Activated naive CD8-positive, alpha-beta T cell treated with anti-CD3 and anti-CD28 coated beads for 36 hours (primary cell): Measurements from ENCODE around the gene SYCE3. TPM values are rescaled to one million over a fixed set of nuclear protein-coding genes. Genes with fewer than 3 reads are reported as not detected.

Experiments used
- DNase-seq: peaks from one replicate; pipeline ENCODE4 v3.0.0; 2021
- H3K27ac Mint-ChIP-seq: one replicate; pipeline ENCODE4 v1.8.0; 2022; ENCODE audit warnings: mild to moderate bottlenecking, moderate library complexity, mixed read lengths
- H3K27me3 Mint-ChIP-seq: one replicate; pipeline ENCODE4 v1.8.0; 2022; ENCODE audit warnings: mild to moderate bottlenecking, mixed read lengths
- H3K36me3 Mint-ChIP-seq: one replicate; pipeline ENCODE4 v1.8.0; 2021; ENCODE audit warnings: mild to moderate bottlenecking, mixed read lengths
- H3K4me1 Mint-ChIP-seq: one replicate; pipeline ENCODE4 v1.8.0; 2021; ENCODE audit warnings: mixed read lengths
- H3K4me3 Mint-ChIP-seq: one replicate; pipeline ENCODE4 v1.8.0; 2022; ENCODE audit warnings: mild to moderate bottlenecking, moderate library complexity, mixed read lengths
- H3K9me3 Mint-ChIP-seq: one replicate; pipeline ENCODE4 v1.8.0; 2022; ENCODE audit warnings: mixed read lengths
- total RNA-seq, 2 experiments: library from RNA; stranded (reverse); gene quantifications; one replicate each; pipeline ENCODE4 v1.2.3, GENCODE V29; 2021

SYCE3 gene
- total RNA-seq, 2 experiments from 2014 or later, result 1.3 to 1.9 TPM

DNA sequence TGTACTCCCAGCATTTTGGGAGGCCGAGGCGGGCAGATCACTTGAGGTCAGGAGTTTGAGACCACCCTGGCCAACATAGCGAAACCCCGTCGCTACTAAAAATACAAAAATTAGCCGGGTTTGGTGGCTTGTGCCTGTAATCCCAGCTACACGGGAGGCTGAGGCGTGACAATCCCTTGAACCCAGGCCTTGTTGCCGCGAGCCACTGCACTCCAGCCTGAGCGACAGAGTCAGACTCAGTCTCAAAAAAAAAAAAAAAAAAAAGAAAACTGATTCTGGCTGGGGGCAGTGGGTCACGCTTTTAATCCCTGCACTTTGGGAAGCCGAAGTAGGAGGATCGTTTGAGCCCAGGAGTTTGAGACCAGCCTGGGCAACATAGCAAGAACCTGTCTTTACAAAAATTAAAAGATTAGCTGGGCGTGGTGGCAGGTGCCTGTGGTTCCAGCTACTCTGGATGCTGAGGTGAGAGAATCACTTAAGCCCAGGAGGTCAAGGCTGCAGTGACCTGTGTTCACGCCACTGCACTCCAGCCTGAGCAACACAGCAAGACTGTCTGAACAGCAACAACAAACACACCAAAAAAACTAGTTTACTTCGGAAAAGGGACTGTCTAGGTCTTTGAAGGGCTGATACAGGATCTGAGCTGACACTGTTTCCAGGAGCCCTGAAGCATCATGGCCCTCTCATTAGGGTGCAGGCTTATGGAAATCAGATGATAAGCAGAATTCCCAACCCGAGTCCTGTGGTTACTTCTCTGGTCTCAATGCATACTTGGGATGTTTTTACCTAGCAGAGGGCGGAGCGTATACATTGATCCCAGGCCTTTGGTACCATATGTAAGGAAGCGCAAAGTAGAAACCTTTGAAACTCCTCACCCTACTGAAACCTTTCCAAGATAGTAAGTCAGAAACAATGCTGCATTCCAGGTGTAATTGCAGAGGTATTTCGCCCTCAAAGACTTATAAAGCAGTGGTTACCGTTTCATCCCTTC, 21.7 kb upstream of the SYCE3 start:
- Mint-ChIP-seq H3K4me3 (peak overlapping the region; percentile 91), H3K9me3 (no peaks in the 10 kb centered on the region), H3K36me3 (peaks cover 11% of the 10 kb centered on the region), H3K27ac (peak overlapping the region; percentile 84), H3K27me3 (no peaks in the 10 kb centered on the region), H3K4me1 (peaks cover 19% of the 10 kb centered on the region)
- no peak for DNase-seq

DNA sequence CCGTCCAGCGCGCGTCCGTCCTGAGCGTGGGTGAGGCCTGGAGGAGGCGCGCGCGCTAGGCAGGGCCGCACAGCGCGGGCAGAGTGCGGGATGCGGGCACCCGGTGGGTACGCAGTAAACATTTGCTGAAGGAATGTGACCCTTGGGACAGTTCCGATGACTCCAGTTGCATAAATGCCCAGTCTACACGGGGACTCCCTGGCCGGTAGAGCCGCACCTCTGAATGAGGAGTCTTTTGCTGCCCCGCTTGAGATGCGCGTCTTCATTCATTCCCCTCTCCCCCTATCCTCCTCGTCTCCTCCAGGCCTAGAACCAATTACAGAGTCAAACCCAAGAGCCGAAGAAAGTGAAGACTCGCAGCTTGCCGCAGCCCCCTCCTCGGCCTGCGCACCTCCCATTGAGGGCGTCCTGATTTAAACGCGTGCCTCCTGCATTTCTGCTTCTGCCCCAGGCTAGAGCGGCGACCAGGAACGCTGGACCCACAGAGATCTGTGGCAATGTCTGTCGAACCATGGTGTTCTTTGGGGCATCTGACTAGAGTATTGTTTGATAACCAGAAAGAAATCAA, 20.7 kb upstream of the SYCE3 start:
- peaks cover 23% of the 10 kb centered on the region for H3K4me1 Mint-ChIP-seq
- peak overlapping the region; percentile 84 for H3K27ac Mint-ChIP-seq
- H3K36me3 Mint-ChIP-seq, result peaks cover 12% of the 10 kb centered on the region
- DNase-seq, result no peak
- no peaks in the 10 kb centered on the region for H3K27me3 Mint-ChIP-seq
- no peaks in the 10 kb centered on the region for H3K9me3 Mint-ChIP-seq
- H3K4me3 Mint-ChIP-seq, result peak overlapping the region; percentile 91

DNA sequence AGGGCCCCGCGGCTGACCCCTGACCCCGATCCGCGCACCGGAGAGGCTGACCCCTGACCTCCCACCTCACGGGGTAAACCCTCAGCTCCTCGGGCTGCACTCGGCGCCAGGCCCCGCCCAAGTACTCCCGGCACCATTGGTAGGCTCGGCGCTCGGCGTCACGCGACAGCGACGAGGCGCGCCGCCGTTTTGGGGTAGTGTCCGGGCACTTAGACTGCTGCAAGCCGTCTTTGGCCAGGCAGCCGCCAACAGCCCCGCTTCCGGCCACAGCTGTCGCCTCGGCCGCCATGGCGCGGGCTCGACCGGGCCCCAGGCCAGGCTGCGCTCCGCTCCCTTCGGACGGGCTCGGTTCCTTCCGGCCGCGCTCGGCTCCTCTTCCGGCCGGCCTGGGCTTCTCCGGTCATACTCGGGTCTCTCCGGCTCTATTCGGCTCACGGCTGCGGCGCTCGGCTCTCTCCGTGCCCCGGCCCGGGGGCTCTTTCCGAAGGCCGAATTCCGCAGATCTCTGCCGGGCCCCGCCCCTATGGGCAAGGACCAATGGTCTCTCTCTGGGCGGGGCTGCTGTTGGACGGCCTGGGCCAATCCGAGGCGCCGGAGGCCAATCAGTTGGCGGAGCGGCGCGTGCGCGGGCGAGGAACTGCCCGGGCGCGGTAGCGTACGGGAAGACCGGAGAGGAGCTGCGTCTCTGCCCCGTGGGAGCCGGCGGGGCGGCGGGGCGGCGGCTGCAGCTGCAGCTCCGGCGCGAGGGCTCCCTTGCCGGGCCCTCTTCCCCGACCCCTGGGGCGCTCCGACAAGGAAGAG, 20.0 kb upstream of the SYCE3 start, which contains the start of gene CHKB:
TSS of gene CHKB (minus strand) at position 357 of the 801 bp plus-strand sequence. CDS start at position 289, 68 bp downstream.
- no peaks in the 10 kb centered on the region for H3K27me3 Mint-ChIP-seq
- H3K36me3 Mint-ChIP-seq, result peaks cover 12% of the 10 kb centered on the region
- DNase-seq, result peak; percentile 100
- peak within 1 kb of the TSS; percentile 91 for H3K4me3 Mint-ChIP-seq
- H3K27ac Mint-ChIP-seq, result peak within 1 kb of the TSS; percentile 92
- no peaks in the 10 kb centered on the region for H3K9me3 Mint-ChIP-seq
- peaks cover 24% of the 10 kb centered on the region for H3K4me1 Mint-ChIP-seq

DNA sequence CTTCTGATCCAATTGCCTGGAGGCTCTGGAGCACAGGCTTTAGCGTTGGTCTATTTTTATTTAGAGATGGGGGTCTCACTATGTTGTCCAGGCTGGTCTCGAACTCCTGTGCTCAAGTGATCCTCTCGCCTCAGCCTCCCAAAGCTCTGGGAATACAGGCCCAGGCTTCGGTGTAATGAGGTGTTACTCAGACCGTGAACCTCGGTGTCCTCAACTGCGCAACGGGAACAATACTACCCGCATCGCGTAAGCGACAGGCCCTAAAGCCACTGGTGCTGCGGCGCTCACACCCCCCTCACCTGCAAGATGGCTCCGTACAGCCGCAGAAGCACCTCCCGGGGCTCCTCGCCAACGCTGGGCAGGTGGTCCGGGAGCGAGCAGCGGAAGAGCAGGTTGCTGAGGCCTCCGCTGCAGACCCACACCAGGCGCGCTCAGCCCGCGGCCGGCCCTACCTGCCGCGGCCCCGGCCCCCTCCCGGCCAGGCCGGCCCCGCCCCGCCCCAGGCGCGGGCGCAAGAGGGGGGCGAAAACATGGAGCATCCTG, 19.3 kb upstream of the SYCE3 start:
- H3K4me1 Mint-ChIP-seq, result peaks cover 29% of the 10 kb centered on the region
- H3K9me3 Mint-ChIP-seq, result no peaks in the 10 kb centered on the region
- peaks cover 13% of the 10 kb centered on the region for H3K36me3 Mint-ChIP-seq
- H3K27ac Mint-ChIP-seq, result peak overlapping the region; percentile 92
- peak; percentile 54 for DNase-seq
- peak overlapping the region; percentile 91 for H3K4me3 Mint-ChIP-seq
- no peaks in the 10 kb centered on the region for H3K27me3 Mint-ChIP-seq

DNA sequence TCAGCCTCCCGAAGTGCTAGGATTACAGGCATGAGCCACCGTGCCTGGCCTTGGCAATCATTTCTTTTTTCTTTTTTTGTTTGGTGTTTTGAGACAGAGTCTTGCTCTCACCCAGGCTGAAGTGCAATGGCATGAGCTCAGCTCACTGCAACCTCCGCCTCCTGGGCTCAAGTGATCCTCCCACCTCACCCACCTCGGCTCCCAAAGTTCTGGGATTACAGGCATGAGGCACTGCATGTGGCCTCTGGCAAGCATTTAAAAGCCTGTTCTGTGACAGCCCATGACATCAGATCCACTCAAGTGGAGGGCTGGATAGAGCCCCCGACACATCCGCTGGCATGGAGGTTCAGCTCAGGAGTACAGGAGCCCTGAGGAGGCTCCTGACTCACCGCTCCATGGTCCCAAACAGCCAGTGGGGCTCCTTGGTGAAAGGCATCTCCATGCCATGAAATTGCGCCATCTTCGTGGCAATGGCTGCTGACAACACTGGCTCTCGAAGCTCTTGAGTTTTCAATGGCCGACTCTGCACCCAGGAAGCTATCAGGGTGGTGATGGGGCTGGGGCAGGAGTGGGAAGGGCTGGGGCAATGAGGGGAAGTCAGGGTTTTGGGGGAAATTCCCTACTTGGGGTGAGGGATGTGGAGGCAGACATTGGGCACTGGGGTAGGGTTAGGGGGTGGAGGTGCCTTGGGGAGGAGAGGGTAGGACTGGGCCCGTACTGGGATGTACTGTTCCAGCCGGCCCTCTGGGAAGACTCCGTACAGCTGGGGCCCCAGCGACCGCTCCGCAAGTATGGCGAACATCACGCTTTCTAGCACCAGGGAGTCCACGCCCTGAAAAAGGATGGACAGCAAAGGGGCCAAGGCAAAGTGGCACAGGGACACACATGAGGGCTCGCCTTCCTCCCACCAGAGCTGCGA, 18.6 kb upstream of the SYCE3 start:
- DNase-seq, result no peak
- peak overlapping the region; percentile 85 for H3K4me3 Mint-ChIP-seq
- H3K4me1 Mint-ChIP-seq, result peaks cover 31% of the 10 kb centered on the region
- H3K36me3 Mint-ChIP-seq, result peaks cover 14% of the 10 kb centered on the region
- H3K9me3 Mint-ChIP-seq, result no peaks in the 10 kb centered on the region
- H3K27me3 Mint-ChIP-seq, result no peaks in the 10 kb centered on the region
- H3K27ac Mint-ChIP-seq, result peak overlapping the region; percentile 82

DNA sequence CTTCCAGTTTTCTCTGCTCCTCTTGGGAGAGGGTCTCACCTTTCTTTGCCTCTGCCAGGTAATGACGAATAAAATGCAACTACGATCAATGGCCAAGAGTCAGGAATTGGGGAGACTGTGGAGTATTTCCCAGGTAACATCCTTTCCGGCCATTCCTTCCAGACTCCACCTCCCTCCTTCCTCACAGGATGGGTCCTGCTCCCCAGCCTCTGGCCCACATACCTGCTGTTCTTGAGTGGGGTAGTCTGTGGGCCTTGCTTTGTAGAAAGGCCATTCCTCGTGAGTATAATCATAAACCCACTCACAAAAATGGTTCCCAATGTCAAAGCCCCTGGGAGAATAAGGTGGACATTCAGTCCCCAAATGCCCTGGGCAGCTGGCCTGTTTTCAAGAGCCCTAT, 17.0 kb upstream of the SYCE3 start:
- Mint-ChIP-seq H3K27me3 (no peaks in the 10 kb centered on the region), H3K4me3 (no peak overlapping the region), H3K36me3 (peaks cover 16% of the 10 kb centered on the region), H3K9me3 (no peaks in the 10 kb centered on the region), H3K27ac (no peak overlapping the region), H3K4me1 (peaks cover 31% of the 10 kb centered on the region)
- DNase-seq, result no peak

DNA sequence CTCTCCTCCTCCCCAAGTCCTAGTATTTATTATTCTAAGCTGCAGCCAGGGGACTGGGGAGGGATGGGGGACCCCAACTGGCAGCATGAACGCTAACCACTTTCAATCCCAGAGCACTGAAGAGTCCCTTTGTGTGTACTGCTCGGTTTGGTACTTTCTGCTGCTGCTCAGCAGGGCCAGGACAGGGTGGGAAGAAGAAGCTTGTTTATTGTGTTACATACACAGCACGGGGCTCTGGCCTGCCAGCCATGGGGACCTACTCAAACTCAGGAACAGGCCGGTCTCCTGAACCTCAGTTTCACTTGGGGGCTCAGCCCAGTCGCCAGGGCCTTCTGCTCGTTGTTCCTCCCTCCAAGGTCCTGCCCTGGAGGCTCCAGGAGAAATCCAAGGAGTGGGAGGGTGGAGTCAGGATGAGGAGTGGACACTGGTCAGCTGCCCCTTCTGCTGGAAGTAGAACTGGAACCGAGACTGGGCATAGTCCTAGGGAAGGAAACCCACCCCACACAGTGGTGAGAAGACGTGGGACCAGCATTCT, 16.1 kb upstream of the SYCE3 start:
- peaks cover 26% of the 10 kb centered on the region for H3K4me1 Mint-ChIP-seq
- H3K36me3 Mint-ChIP-seq, result peaks cover 16% of the 10 kb centered on the region
- H3K27me3 Mint-ChIP-seq, result no peaks in the 10 kb centered on the region
- H3K27ac Mint-ChIP-seq, result no peak overlapping the region
- no peak overlapping the region for H3K4me3 Mint-ChIP-seq
- no peak for DNase-seq
- no peaks in the 10 kb centered on the region for H3K9me3 Mint-ChIP-seq

DNA sequence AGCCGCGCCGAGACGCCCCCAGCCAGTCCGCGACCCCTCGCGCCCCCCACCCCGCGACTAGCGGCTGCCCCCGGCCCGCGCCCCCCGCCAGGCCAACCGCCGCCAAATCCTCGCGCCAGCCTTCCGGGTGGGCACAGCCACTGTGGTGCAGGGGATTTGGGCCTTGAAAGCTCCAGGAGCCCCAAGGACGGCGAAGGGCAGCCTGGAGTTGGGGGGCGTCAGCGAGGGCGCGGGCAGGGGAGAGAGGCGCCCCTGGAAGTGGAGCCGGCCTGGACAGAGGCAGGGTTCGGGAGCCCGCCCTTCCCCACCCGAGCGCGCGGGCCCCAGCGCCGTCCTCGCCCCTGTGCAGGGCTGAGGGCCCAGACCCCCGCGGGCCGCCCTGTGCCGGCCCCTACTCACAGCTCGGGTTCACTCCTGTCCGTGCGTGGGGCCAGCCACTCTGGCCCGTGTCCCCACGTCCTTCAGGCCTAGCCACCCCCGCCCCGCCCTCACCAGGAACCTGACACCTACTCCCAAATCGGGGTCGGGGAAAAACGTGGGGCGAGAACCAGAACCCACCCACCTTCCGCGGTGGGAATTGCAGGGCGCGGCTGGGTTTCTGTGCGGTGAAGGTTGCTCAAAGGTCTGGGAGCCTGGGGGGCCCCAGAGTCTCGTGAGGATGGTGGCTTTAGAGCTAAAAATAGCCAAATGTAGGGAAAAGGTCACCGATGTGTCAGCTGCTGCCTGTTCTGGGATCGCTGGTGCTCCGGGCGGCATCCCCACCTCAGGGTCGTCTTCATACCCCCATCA, 15.5 kb upstream of the SYCE3 start, which contains the start of gene CPT1B:
TSS of gene CPT1B (minus strand) at position 441 of the 789 bp plus-strand sequence. CDS start 512 bp downstream, outside the sequence.
- Mint-ChIP-seq H3K4me3 (no peak within 1 kb of the TSS), H3K9me3 (no peaks in the 10 kb centered on the region), H3K36me3 (peaks cover 18% of the 10 kb centered on the region), H3K27ac (no peak within 1 kb of the TSS), H3K27me3 (no peaks in the 10 kb centered on the region), H3K4me1 (peaks cover 20% of the 10 kb centered on the region)
- DNase-seq, result no peak

DNA sequence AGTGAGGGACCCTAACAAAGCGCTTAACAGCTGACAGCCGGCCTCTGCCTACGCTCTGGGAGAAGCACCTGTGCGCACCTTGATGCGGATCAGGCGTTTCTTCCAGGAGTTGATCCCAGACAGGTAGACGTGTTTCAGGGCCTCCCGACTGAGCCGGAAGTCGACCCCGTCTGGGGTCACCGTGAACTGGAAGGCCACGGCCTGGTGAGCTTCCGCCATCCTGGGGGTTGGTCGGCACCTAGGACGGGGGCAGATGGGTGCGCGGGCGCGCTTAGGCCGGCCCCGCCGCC, 14.9 kb upstream of the SYCE3 start:
- Mint-ChIP-seq H3K4me3 (no peak overlapping the region), H3K27ac (no peak overlapping the region), H3K9me3 (no peaks in the 10 kb centered on the region), H3K27me3 (no peaks in the 10 kb centered on the region), H3K36me3 (peaks cover 18% of the 10 kb centered on the region), H3K4me1 (peaks cover 20% of the 10 kb centered on the region)
- no peak for DNase-seq

DNA sequence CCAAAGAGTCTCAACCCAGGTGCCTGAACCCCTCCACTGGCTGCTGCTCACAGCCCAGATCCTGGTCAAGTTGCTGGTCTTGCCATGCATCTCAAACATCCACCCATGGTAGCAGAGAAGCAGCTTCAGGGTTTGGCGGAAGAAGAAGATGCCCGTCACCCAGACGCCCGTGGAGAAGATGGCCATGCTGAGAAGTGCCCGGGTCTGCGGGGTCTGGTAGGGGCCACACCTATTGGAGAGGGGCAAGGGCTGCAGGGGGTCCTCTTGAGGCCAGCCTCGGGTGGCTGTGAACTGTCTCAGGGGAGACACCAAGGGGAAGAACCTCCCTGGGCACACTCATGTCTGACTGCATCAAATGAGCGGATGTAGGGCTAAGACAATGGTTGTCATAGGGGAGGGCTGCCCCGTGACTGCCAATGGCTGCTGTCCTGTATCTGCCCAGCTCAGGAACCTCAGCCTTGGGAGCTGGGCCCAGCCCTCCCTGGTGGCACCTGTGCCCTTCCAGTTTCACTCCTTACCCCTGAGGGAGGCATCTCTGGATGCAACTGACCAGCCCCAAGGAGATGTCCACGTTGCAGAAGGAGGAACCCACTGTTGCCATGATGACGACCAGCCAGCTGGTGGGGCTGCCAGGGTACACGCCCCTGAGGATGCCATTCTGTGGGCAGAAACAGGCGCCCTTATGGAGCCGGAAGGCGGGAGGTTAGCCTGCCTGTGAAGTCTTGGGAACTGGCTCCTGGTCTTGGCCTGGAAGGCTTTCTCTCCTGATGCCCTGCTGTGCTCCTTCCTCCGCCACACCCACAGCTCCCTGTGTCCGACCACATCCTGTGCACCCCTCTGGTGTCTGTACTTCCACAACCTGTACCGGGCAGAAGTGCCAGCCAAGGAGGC, 14.3 kb upstream of the SYCE3 start:
- H3K27me3 Mint-ChIP-seq, result no peaks in the 10 kb centered on the region
- peaks cover 20% of the 10 kb centered on the region for H3K4me1 Mint-ChIP-seq
- H3K4me3 Mint-ChIP-seq, result no peak overlapping the region
- peaks cover 18% of the 10 kb centered on the region for H3K36me3 Mint-ChIP-seq
- H3K9me3 Mint-ChIP-seq, result no peaks in the 10 kb centered on the region
- H3K27ac Mint-ChIP-seq, result no peak overlapping the region
- no peak for DNase-seq

DNA sequence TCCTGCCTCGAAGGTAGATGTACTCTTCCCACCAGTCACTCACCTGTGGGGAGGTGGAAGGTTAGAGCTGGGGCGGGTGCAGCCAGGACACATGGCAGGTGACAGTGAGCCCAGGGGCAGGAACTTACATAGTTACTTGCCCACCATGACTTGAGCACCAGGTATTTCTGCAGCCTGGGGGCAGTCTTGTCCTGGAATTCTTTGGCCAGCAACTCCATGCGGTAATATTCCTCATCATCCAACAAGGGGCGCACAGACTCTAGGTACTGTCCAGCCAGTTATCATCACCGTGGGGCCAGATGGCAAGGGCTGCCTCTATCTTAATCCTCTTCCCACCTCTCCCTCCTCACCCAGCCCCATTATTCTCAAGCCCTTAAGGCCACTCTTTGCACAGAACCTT, 13.4 kb upstream of the SYCE3 start:
- Mint-ChIP-seq H3K9me3 (no peaks in the 10 kb centered on the region), H3K27ac (no peak overlapping the region), H3K27me3 (no peaks in the 10 kb centered on the region), H3K4me3 (no peak overlapping the region), H3K4me1 (peaks cover 13% of the 10 kb centered on the region), H3K36me3 (peaks cover 18% of the 10 kb centered on the region)
- no peak for DNase-seq

DNA sequence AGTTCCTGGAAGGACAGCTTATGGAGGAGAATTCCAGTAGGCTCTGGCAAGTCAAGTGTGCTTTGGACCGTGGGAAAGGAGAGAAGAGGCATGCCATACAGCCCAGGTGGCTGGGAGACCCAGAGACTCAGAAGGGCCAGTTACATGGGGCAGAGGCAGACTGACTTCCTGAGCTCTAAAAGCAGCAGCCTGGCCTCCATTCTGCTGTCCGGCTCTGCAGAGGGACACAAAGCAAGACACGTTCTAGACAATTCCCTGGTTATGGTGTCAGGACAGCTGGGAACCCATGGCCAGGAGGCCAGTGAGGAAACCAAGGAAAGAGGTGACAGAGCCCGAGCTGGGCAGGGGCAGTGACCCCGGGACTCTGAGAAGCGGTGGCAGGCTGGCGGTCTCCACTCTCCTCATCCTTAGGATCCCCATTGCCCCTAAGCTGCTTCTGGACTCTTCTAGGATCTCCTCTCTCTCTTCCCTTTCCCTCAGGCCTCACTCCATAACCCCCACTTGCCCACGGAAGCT, 12.8 kb upstream of the SYCE3 start:
- no peak for DNase-seq
- Mint-ChIP-seq H3K27ac (no peak overlapping the region), H3K4me3 (no peak overlapping the region), H3K9me3 (no peaks in the 10 kb centered on the region), H3K36me3 (peaks cover 17% of the 10 kb centered on the region), H3K27me3 (no peaks in the 10 kb centered on the region), H3K4me1 (peaks cover 13% of the 10 kb centered on the region)
